ENCODE results near the gene IL12A. TPM values are rescaled to one million over a fixed set of nuclear protein-coding genes. Genes with fewer than 3 reads are reported as not detected.

IL12A gene
- total RNA-seq, 2 donors from 2014 or later: 0.25 to 0.69 TPM

GRCh38 chr3:159960188-159961148, 28.2 kb upstream of the IL12A start:
- H3K36me3 ChIP-seq: no peaks in the 10 kb centered on the region
- H3K27me3 ChIP-seq: no peaks in the 10 kb centered on the region
- intact Hi-C loops (cut with DNase I): no loop called here
- H3K4me3 ChIP-seq: no peak overlapping the region
- no peaks in the 10 kb centered on the region for H3K9me3 ChIP-seq
- H3K4me1 ChIP-seq: no peaks in the 10 kb centered on the region
- no peak overlapping the region for H3K27ac ChIP-seq
- TF ChIP-seq, protein P1, sequence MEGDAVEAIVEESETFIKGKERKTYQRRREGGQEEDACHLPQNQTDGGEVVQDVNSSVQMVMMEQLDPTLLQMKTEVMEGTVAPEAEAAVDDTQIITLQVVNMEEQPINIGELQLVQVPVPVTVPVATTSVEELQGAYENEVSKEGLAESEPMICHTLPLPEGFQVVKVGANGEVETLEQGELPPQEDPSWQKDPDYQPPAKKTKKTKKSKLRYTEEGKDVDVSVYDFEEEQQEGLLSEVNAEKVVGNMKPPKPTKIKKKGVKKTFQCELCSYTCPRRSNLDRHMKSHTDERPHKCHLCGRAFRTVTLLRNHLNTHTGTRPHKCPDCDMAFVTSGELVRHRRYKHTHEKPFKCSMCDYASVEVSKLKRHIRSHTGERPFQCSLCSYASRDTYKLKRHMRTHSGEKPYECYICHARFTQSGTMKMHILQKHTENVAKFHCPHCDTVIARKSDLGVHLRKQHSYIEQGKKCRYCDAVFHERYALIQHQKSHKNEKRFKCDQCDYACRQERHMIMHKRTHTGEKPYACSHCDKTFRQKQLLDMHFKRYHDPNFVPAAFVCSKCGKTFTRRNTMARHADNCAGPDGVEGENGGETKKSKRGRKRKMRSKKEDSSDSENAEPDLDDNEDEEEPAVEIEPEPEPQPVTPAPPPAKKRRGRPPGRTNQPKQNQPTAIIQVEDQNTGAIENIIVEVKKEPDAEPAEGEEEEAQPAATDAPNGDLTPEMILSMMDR (IDR thresholded peaks at IDR 0.05): no peak
- H3K9ac ChIP-seq (ENCODE audit: low read depth in 2 of 2, low read length in 2 of 2): no peak overlapping the region
- no peak for DNase-seq

GRCh38 chr3:159964166-159964973, 24.3 kb upstream of the IL12A start:
- no peak overlapping the region for H3K4me3 ChIP-seq

GRCh38 chr3:159971311-159971710, 17.3 kb upstream of the IL12A start:
- Histone ChIP-seq H3K36me3 (no peaks in the 10 kb centered on the region), H3K4me1 (no peaks in the 10 kb centered on the region), H3K27ac (no peak overlapping the region), H3K9ac (ENCODE audit: low read depth in 2 of 2, low read length in 2 of 2) (no peak overlapping the region), H3K4me3 (no peak overlapping the region), H3K27me3 (no peaks in the 10 kb centered on the region), H3K9me3 (no peaks in the 10 kb centered on the region)
- no peak for DNase-seq
- intact Hi-C loops (cut with DNase I): no loop called here
- TF ChIP-seq, protein P1 (IDR thresholded peaks at IDR 0.05): no peak

More at GRCh38 chr3:159964166-159964973, 24.3 kb upstream of the IL12A start:
- intact Hi-C loops (cut with DNase I): no loop called here
- no peak overlapping the region for H3K27ac ChIP-seq
- TF ChIP-seq, protein P1 (IDR thresholded peaks at IDR 0.05): no peak
- H3K4me1 ChIP-seq: no peaks in the 10 kb centered on the region
- no peak for DNase-seq
- no peaks in the 10 kb centered on the region for H3K36me3 ChIP-seq
- H3K9ac ChIP-seq (ENCODE audit: low read depth in 2 of 2, low read length in 2 of 2): no peak overlapping the region
- H3K9me3 ChIP-seq: no peaks in the 10 kb centered on the region
- no peaks in the 10 kb centered on the region for H3K27me3 ChIP-seq

- Histone ChIP-seq H3K27ac (peak overlapping the region; percentile 41), H3K9ac (ENCODE audit: low read depth in 2 of 2, low read length in 2 of 2) (no peak overlapping the region), H3K27me3 (no peaks in the 10 kb centered on the region), H3K36me3 (no peaks in the 10 kb centered on the region), H3K9me3 (no peaks in the 10 kb centered on the region), H3K4me1 (no peaks in the 10 kb centered on the region), H3K4me3 (no peak overlapping the region)
- DNase-seq: peak; percentile 31
- TF ChIP-seq, protein P1 (IDR thresholded peaks at IDR 0.05): no peak
- intact Hi-C loops (cut with DNase I): no loop called here
Measured at GRCh38 chr3:159977295-159977694, 11.3 kb upstream of the IL12A start.

DNA sequence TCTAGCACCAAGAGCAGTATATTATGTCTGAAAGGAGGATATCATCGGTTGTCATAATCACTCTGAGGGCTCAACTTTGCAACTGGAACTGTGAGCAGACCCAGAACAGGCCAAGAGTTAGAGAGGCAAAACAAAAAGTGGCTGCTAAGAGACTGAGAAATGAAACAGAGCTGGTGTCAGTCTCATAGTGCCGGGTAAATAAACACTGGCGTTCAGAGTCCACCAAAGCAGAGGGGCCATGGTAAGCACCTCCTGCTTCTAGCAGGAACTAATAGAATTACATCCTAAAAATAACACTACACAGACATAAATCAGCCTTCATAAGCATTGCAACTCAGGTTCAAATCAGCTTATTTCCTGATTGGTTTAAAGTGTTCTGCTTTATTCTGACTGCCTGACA, 10.3 kb upstream of the IL12A start:
- Histone ChIP-seq H3K9ac (ENCODE audit: low read depth in 2 of 2, low read length in 2 of 2) (peak overlapping the region in 1 of 2 donors; percentile 61), H3K4me1 (no peaks in the 10 kb centered on the region), H3K36me3 (no peaks in the 10 kb centered on the region), H3K9me3 (no peaks in the 10 kb centered on the region), H3K27me3 (no peaks in the 10 kb centered on the region), H3K27ac (peak overlapping the region; percentile 41), H3K4me3 (no peak overlapping the region)
- intact Hi-C loops (cut with DNase I): no loop called here
- TF ChIP-seq, protein P1 (IDR thresholded peaks at IDR 0.05): no peak
- peak; percentile 49 for DNase-seq

All from colonic mucosa (tissue), 4 donors.